A549 treated with AZD2906 at 1 μM for 4 hours (cell line): ENCODE results near the gene SPDYE4. TPM values are rescaled to one million over a fixed set of nuclear protein-coding genes. Genes with fewer than 3 reads are reported as not detected.

Experiments
- total RNA-seq: library from RNA; stranded (reverse); fragments of 200-300 nt; extraction: Qiagen RNA extraction; gene quantifications from 5 replicates; pipeline ENCODE4 v1.2.3, GENCODE V29; 2022

Gene SPDYE4
- 0.10 TPM in 1 of 5 replicates, not detected in the others for total RNA-seq

GRCh38 chr17:8758137-8758596, at the start of gene SPDYE4:
TSS of gene SPDYE4 (minus strand) at chr17:8758546. CDS start at chr17:8758382, 164 bp downstream.

DNA sequence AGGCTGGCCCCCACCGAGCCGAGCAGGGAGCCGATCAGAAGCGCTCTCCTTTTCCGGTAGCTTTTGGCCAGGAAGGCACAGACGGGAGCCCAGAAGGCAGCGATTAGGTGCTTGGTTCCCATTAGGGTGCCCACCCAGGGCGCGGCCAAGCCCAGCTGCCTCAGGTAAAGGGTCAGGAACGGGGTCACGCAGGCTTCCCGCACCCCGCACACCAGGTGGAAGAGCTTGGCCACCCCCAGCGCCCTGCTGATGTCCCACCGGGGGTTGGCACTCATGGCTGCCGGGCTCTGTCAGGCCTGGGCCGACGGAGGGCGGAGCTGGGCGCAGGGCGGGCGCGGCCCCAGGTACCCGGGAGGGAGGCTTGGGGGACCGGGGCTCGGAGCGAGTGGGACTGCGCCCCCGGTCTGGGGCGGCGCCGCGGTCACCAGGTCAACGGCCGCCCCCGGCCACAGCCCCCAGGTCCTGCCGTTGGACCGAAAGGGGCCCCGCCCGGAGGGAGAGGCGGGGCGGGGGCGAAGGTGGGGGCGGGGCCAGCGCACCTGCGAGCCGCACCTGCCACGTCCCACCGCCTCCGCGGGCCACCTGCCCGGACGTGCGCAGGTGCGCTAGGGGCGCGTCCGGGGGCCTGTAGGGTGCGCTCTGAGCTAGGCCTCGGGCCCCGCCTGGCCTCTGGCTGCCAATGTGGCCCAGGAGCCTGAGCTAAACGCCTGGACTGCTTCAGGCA, 40.7 kb upstream of the SPDYE4 start, which contains the start of gene MFSD6L:
TSS of gene MFSD6L (minus strand) at position 520 of the 724 bp plus-strand sequence. CDS start at position 275, 245 bp downstream.

Other genes starting within 250 kb of the SPDYE4 start
- gene MYH10, start 127.8 kb downstream of the SPDYE4 start, total RNA-seq = 17.9 to 24.0 TPM (median 20.3 TPM) in 5 replicates
- gene CCDC42, start 13.7 kb downstream of the SPDYE4 start, total RNA-seq = not detected in 5 replicates
- gene MFSD6L, start 40.8 kb upstream of the SPDYE4 start, total RNA-seq = 0.03 TPM in 1 of 5 replicates, not detected in the others
- not detected in 5 replicates for gene PIK3R6, start 109.1 kb upstream of the SPDYE4 start, total RNA-seq
- 0.03 to 0.18 TPM (median 0.08 TPM) in 4 of 5 replicates, not detected in the other for gene PIK3R5, start 207.2 kb upstream of the SPDYE4 start, total RNA-seq